Mesodermal cell (in vitro differentiated cells): Measurements from ENCODE around the gene MAP3K5.

Experiments used
- H3K27ac ChIP-seq: 2 replicates; pipeline ENCODE4 v1.7.0; 2013; ENCODE audit warnings: mild to moderate bottlenecking, low read depth, low read length, moderate library complexity; ENCODE audit not compliant: severe bottlenecking
- H3K36me3 ChIP-seq: 2 replicates; pipeline ENCODE4 v1.7.1; 2013; ENCODE audit warnings: mild to moderate bottlenecking, low read length, moderate library complexity; ENCODE audit not compliant: control insufficient read depth, insufficient read depth
- H3K4me1 ChIP-seq: one replicate; pipeline ENCODE4 v1.7.1; 2013; ENCODE audit warnings: mild to moderate bottlenecking, low read length; ENCODE audit not compliant: insufficient read depth, control insufficient read depth, poor library complexity, severe bottlenecking
- H3K4me3 ChIP-seq: 2 replicates; pipeline ENCODE4 v1.7.0; 2013; ENCODE audit warnings: low read length, control low read depth, mild to moderate bottlenecking; ENCODE audit not compliant: insufficient read depth, poor library complexity, severe bottlenecking; ENCODE audit errors: extremely low read depth
- H3K9me3 ChIP-seq: 2 replicates; pipeline ENCODE4 v1.7.1; 2013; ENCODE audit warnings: mild to moderate bottlenecking, low read length, moderate library complexity; ENCODE audit not compliant: control insufficient read depth
- WGBS, 2 experiments: methylation state at CpG; one replicate each; pipeline ENCODE4 v1.1.5; 2013; ENCODE audit warnings: missing lambda C conversion rate in 2 of 2; ENCODE audit not compliant: insufficient coverage in 2 of 2; 5-methylcytosine and 5-hydroxymethylcytosine counted together

Gene MAP3K5

DNA sequence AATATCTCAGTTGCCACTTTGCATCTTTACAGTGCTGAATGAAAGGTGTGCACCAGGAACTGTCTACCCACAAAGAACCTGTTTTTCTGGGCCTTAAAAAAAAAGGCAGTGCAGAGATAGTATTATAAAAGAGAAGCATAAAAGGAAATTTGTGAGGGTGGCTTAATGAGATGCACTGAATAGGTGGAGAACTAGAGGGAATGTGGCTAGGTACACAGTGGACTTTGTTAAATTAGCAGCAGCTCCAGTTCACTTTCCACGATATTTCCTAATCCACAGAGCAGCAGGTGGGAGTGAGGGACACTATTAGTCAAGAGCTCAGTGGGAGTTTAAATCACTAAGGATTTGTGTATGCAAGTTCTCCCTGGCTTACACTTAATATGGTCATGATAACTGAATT is 280.9 kb downstream of the MAP3K5 start:
- H3K4me3 ChIP-seq, result no peak overlapping the region
- no peaks in the 10 kb centered on the region for H3K36me3 ChIP-seq
- no CpG with 5 or more reads among the region's 1 CpG for WGBS, 2 experiments
- no peaks in the 10 kb centered on the region for H3K4me1 ChIP-seq
- no peak overlapping the region for H3K27ac ChIP-seq
- no peaks in the 10 kb centered on the region for H3K9me3 ChIP-seq

- Histone ChIP-seq H3K36me3 (no peaks in the 10 kb centered on the region), H3K9me3 (no peaks in the 10 kb centered on the region), H3K27ac (no peak overlapping the region), H3K4me3 (no peak overlapping the region), H3K4me1 (no peaks in the 10 kb centered on the region)
- 88 to 100% methylated on average over 3 to 4 of the region's 4 CpGs for WGBS, 2 experiments
Measured at GRCh38 chr6:136510782-136511181, 281.5 kb downstream of the MAP3K5 start.

DNA sequence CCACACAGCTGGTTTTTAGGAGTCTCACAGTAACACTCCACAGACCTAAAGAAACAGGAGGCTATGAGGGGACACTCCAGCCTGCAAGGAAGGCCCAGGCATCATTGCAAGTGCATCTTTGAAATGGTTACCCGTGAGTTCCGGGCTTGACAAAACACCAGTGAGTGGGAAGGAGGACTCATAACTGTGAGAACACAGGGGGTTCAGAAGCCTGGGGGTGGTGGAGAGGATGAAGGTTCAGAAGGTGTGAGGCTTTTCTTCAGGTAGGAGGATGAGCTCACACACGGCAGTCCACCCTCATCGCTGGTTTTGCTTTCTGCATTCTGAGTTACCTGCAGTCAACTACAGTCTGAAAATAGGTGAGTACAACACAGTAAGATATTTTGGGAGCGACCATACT is 282.0 kb downstream of the MAP3K5 start:
- 86 to 90% methylated on average over 2 of the region's 5 CpGs for WGBS, 2 experiments
- no peaks in the 10 kb centered on the region for H3K36me3 ChIP-seq
- H3K4me3 ChIP-seq, result no peak overlapping the region
- H3K9me3 ChIP-seq, result no peaks in the 10 kb centered on the region
- no peaks in the 10 kb centered on the region for H3K4me1 ChIP-seq
- H3K27ac ChIP-seq, result no peak overlapping the region

GRCh38 chr6:136508725-136509392 is 283.4 kb downstream of the MAP3K5 start:
- Histone ChIP-seq H3K9me3 (no peaks in the 10 kb centered on the region), H3K27ac (no peak overlapping the region), H3K4me1 (no peaks in the 10 kb centered on the region), H3K4me3 (no peak overlapping the region), H3K36me3 (no peaks in the 10 kb centered on the region)
- WGBS, 2 experiments, result no CpG with 5 or more reads among the region's 1 CpG
